Jurkat, Clone E6-1 (cell line): ENCODE measurements around the gene CACNA2D3.
"Not testable (repeated sequence)": the region's sequence is repeated elsewhere in the genome, so short reads cannot be mapped to it uniquely, and the experiment has no call there.

Experiments used
- DNase-seq: peaks from one replicate; pipeline ENCODE4 v3.0.0-alpha.2; 2011; ENCODE audit warnings: low read depth, low spot score
- H3K4me3 ChIP-seq: 2 replicates; pipeline ENCODE4 v1.5.1; 2011; ENCODE audit warnings: mild to moderate bottlenecking, low read length, control low read depth, moderate library complexity

CACNA2D3 gene

GRCh38 chr3:54955496-54955895 is 833.1 kb downstream of the CACNA2D3 start:
- no peak overlapping the region for H3K4me3 ChIP-seq
- no peak for DNase-seq

- no peak for DNase-seq
- no peak overlapping the region for H3K4me3 ChIP-seq
Measured at GRCh38 chr3:54955941-54956340, 833.6 kb downstream of the CACNA2D3 start.

- no peak overlapping the region for H3K4me3 ChIP-seq
- DNase-seq, result no peak
Measured at GRCh38 chr3:54957711-54958110, 835.4 kb downstream of the CACNA2D3 start.

GRCh38 chr3:54960082-54960481 is 837.7 kb downstream of the CACNA2D3 start:
- DNase-seq, result no peak
- H3K4me3 ChIP-seq, result no peak overlapping the region

- DNase-seq, result no peak
- no peak overlapping the region for H3K4me3 ChIP-seq
Measured at GRCh38 chr3:54960701-54961100, 838.3 kb downstream of the CACNA2D3 start.

- no peak for DNase-seq
- H3K4me3 ChIP-seq, result no peak overlapping the region
Measured at GRCh38 chr3:54962200-54962599, 839.8 kb downstream of the CACNA2D3 start.

- H3K4me3 ChIP-seq, result no peak overlapping the region
- DNase-seq, result no peak
Measured at GRCh38 chr3:54963641-54964040, 841.3 kb downstream of the CACNA2D3 start.

- no peak overlapping the region for H3K4me3 ChIP-seq
- no peak for DNase-seq
Measured at GRCh38 chr3:54964081-54964480, 841.7 kb downstream of the CACNA2D3 start.

GRCh38 chr3:54965746-54966145 is 843.4 kb downstream of the CACNA2D3 start:
- no peak for DNase-seq
- H3K4me3 ChIP-seq, result no peak overlapping the region

- DNase-seq, result no peak
- H3K4me3 ChIP-seq, result no peak overlapping the region
Measured at GRCh38 chr3:54966979-54967378, 844.6 kb downstream of the CACNA2D3 start.

GRCh38 chr3:54967731-54968161 is 845.4 kb downstream of the CACNA2D3 start:
- DNase-seq, result no peak
- H3K4me3 ChIP-seq, result no peak overlapping the region

- no peak overlapping the region for H3K4me3 ChIP-seq
- DNase-seq, result no peak
Measured at GRCh38 chr3:54968546-54969172, 846.3 kb downstream of the CACNA2D3 start.

GRCh38 chr3:54969652-54970051 is 847.3 kb downstream of the CACNA2D3 start:
- DNase-seq, result no peak
- no peak overlapping the region for H3K4me3 ChIP-seq

- no peak overlapping the region for H3K4me3 ChIP-seq
- DNase-seq, result no peak
Measured at GRCh38 chr3:54970895-54971294, 848.5 kb downstream of the CACNA2D3 start.

GRCh38 chr3:54977439-54977838 is 855.1 kb downstream of the CACNA2D3 start:
- no peak for DNase-seq
- no peak overlapping the region for H3K4me3 ChIP-seq

GRCh38 chr3:54977946-54978345 is 855.6 kb downstream of the CACNA2D3 start:
- H3K4me3 ChIP-seq, DNase-seq: not testable (repeated sequence)

- DNase-seq, result no peak
- H3K4me3 ChIP-seq, result no peak overlapping the region
Measured at GRCh38 chr3:54982807-54983206, 860.5 kb downstream of the CACNA2D3 start.

GRCh38 chr3:54983266-54984099 is 861.1 kb downstream of the CACNA2D3 start:
- no peak for DNase-seq
- H3K4me3 ChIP-seq, result no peak overlapping the region

GRCh38 chr3:54985856-54986255 is 863.5 kb downstream of the CACNA2D3 start:
- H3K4me3 ChIP-seq, result no peak overlapping the region
- DNase-seq, result no peak

- DNase-seq, result no peak
- H3K4me3 ChIP-seq, result no peak overlapping the region
Measured at GRCh38 chr3:54986294-54986693, 863.9 kb downstream of the CACNA2D3 start.

- no peak overlapping the region for H3K4me3 ChIP-seq
- no peak for DNase-seq
Measured at GRCh38 chr3:54987719-54988118, 865.4 kb downstream of the CACNA2D3 start.
